GOT3 (cell line): ENCODE measurements around the gene ACTR5.
"Not testable (repeated sequence)": the region's sequence is repeated elsewhere in the genome, so short reads cannot be mapped to it uniquely, and the experiment has no call there.

Experiments
- DNase-seq: peaks from one replicate; lab custom pipeline; 2025; ENCODE audit warnings: mixed read lengths; lab: John Stamatoyannopoulos, UW

Gene ACTR5

GRCh38 chr20:38805958-38806854 is 57.9 kb downstream of the ACTR5 start:
- no peak for DNase-seq

GRCh38 chr20:38806855-38807655 is 58.8 kb downstream of the ACTR5 start:
- DNase-seq, result no peak

- no peak for DNase-seq
These were observed 61.7 kb downstream of the ACTR5 start for GRCh38 chr20:38809942-38810341.

- no peak for DNase-seq
These were observed 62.8 kb downstream of the ACTR5 start for GRCh38 chr20:38810926-38811630.

GRCh38 chr20:38811769-38812168 is 63.5 kb downstream of the ACTR5 start:
- no peak for DNase-seq

- DNase-seq, result no peak
These were observed 63.9 kb downstream of the ACTR5 start for GRCh38 chr20:38812182-38812581.

GRCh38 chr20:38812709-38813573 is 64.7 kb downstream of the ACTR5 start:
- DNase-seq, result no peak

- not testable (repeated sequence) for DNase-seq
These were observed 65.3 kb downstream of the ACTR5 start for GRCh38 chr20:38813574-38813962.

- DNase-seq, result no peak
These were observed 67.2 kb downstream of the ACTR5 start for GRCh38 chr20:38815446-38815845.

- no peak for DNase-seq
These were observed 70.1 kb downstream of the ACTR5 start for GRCh38 chr20:38818113-38819065.
